HCEC 1CT (cell line): ENCODE measurements around the gene NUP98.
"Not testable (repeated sequence)": the region's sequence is repeated elsewhere in the genome, so short reads cannot be mapped to it uniquely, and the experiment has no call there.

Source experiments
- DNase-seq: peaks from one replicate; pipeline ENCODE4 v3.0.0-alpha.2; 2017

The NUP98 gene

GRCh38 chr11:3825473-3826154, 28.3 kb upstream of the NUP98 start:
- DNase-seq: no peak

DNA sequence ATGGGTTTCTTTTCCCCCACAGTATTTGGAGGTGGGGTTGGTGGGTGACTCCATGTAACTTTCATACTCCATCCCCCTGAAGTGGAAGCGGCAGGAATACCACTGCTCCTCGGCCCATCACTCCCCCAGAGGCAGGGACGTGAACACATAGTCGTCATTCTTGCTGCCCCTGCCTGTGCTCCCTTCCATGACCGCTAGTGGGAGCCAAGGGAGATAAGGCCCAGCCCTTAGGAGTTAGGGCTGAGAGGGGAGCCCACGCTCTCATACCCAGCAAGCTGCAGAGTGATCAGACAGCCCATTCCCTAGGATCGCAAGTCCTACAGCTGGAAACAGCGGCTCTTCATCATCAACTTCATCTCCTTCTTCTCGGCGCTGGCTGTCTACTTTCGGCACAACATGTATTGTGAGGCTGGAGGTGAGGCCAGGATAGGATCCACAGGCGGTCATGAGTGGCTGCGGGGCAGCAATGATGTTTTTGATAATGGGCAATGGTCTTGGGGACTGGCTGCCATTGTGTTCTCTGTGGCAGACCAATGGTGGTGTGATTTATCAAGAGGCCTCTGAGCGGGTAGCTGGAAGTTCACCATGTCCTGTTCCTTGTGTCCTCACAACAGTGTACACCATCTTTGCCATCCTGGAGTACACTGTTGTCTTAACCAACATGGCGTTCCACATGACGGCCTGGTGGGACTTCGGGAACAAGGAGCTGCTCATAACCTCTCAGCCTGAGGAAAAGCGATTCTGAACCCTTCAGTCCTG, 27.5 kb upstream of the NUP98 start:
- DNase-seq: no peak

GRCh38 chr11:3823762-3824506, 26.6 kb upstream of the NUP98 start:
- no peak for DNase-seq

GRCh38 chr11:3823303-3823702, 25.9 kb upstream of the NUP98 start:
- peak; percentile 81 for DNase-seq

DNA sequence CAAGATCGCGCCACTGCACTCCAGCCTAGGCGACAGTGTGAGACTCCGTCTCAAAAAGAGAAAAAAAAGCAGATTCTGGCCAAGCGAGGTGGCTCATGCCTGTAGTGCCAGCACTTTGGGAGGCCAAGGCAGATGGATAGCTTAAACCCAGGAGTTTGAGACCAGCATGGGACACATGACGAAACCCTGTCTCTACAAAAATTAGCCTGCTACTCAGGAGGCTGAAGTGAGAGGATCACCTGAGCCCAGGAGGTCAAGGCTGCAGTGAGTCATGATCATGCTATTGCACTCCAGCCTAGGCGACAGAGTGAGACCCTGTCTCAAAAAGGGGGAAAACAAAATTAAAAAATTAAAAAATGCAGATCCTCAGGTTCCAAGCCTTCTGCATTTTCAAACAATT, 25.0 kb upstream of the NUP98 start:
- DNase-seq: no peak

DNA sequence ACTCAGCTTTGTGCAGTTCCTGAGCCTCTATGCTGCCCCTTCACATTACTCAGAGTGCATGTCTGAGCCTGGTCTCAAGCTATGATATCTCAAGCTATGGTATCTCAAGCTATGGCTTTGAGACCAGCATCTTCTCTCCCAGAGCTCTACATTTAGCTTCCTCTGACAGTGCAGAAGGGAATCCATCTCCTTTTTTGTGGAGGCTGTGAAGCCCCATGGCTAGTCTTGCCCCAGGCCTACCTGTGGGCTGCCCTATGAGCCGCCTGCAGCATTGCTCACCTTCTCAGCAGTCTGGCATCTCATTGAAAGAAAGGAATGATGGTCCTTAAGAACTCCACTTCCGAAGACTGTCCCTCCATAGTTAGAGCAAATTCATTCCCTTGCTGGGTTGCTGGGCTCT, 23.6 kb upstream of the NUP98 start:
- DNase-seq: no peak

DNA sequence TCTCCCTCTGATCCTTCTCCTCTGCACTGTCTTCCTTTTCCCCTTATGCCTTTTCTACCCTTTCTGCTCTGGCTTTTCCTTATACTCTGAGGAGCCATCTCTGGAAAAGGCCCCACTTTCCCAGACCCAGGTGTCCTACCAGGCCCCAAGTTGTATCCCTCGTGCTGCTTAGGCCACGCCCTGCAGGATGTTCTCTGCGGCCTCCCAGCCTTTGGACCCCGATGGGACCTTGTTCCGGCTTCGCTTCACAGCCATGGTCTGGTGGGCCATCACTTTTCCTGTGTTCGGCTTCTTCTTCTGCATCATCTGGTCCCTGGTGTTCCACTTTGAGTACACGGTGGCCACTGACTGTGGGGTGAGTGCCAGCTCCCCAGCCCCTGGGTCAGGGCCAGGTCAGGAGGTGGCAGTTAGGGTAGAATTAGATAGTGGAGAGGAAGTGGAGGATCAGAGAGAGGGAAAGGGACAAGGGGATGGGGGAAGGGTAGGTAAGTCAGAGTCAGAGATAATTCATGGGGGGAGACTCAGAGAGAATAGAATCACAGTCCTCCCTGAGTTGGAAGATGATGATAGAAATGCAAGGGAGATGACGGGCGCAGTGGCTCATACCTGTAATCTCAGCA, 19.9 kb upstream of the NUP98 start:
- no peak for DNase-seq

GRCh38 chr11:3816673-3817072, 19.3 kb upstream of the NUP98 start:
- DNase-seq: no peak

GRCh38 chr11:3815845-3816244, 18.5 kb upstream of the NUP98 start:
- no peak for DNase-seq

GRCh38 chr11:3814832-3815231, 17.5 kb upstream of the NUP98 start:
- DNase-seq: not testable (repeated sequence)

GRCh38 chr11:3810951-3811350, 13.6 kb upstream of the NUP98 start:
- no peak for DNase-seq

DNA sequence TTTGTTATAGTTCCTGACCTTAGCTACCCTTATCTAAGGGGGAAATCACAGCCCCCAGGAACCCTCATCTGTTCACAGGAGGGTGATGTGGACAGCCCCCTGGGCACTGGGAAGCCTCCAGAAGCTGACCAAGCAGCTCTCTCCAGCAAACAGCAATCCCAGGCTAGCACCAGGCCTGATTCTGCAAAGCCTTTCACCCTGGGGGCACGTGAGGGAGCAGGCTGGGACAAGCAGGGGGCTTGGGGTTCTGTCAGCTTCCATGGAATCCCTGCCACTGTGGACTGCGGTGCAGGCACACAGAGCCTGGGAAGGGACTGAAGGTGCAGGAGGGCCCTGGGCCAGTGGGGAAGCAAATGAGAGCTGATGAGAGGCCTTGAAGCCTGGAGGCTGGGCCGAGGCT, 13.1 kb upstream of the NUP98 start:
- no peak for DNase-seq

DNA sequence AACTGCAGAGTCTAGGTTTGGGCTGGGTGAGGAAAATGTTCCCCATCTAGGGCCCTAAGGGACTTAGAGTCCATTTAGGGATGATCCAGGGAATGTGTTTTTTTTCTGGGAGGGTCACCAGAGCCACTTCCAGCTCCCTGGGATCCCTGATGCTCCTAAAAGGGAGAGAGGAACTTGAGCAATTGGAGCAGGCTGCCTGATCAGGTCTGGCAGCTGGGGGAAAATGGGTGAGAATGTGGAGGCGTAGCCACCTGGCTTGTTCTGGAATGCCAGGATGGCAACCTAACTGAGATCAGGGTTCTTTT, 12.2 kb upstream of the NUP98 start:
- DNase-seq: no peak

GRCh38 chr11:3808861-3809623, 11.7 kb upstream of the NUP98 start:
- DNase-seq: peak; percentile 59

GRCh38 chr11:3807909-3808860, 10.8 kb upstream of the NUP98 start, which contains the start of gene PGAP2:
Gene PGAP2 (plus strand): TSS chr11:3808560. CDS start chr11:3811260, 2,700 bp downstream.
- peak; percentile 64 for DNase-seq

DNA sequence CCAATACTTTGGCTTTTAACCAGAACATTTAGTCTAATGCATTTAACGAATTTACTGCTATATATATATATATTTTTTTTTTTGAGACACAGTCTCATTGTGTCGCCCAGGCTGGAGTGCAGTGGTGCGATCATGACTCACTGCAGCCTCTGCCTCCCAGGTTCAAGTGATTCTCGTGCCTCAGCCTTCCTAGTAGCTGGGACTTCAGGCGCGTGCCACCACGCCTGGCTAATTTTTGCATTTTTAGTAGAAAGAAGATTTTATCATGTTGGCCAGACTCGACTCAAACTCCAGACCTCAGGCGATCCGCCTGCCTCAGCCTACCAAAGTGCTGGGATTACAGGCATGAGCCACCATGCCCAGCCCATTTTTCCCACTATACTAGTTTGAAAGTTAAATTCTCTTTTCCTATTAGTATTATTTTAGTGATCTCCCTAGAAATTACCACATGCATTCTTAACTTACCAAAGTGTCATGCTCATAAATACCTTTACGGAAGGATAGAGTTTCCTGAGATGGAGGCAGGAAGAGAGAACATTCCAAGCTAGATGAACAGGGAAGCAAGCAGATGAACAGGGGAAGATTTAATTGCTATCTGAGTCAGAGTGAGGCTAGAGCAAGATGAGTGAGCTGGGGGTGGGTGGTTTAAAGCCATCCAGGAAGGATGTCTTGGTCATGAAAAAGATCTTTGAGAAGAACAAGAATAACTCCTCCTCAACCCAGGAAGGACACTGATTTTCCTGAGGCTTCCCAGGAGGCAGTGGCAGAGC, 6.6 kb upstream of the NUP98 start:
- DNase-seq: peak; percentile 80

- peak; percentile 69 for DNase-seq
These were observed 4.8 kb upstream of the NUP98 start for GRCh38 chr11:3802011-3802790.

GRCh38 chr11:3799873-3800272, 2.5 kb upstream of the NUP98 start:
- DNase-seq: no peak

- DNase-seq: no peak
These were observed 1.8 kb upstream of the NUP98 start for GRCh38 chr11:3799143-3799542.

DNA sequence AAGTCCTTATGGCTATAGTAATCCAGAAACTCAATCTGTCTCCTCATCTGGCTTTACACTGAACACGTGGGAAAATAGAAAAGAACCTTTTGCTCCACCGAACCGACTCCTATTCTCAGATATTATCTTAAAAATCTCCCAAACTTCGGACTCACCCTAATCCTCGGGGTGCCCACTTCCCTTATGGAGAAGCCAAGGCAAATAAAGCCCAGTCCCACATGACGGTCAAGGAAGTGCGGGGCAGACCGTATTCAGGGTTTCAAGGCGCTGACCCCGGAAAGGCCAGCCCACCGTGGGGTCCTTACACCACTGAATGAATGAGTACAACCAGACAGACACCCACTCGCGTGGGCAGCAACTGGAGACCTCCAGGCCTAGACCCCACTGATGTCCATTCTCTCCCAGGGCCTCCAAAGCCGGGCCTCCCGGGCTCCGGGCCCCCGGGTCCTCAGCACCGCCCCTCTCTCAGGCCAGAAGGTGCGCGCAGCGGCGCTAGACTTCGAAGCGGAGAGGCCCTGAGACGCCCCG, 489 bp downstream of the NUP98 start:
- DNase-seq: no peak
